Measurements from ENCODE around the gene PHF12. TPM values are rescaled to one million over a fixed set of nuclear protein-coding genes. Genes with fewer than 3 reads are reported as not detected.

Gene PHF12
- total and polyA plus RNA-seq, 2 of the 8 experiments (the other 6 are each of a cell fraction or from before 2014, with no cell fraction given) = 38.8 to 65.7 TPM

- TF ChIP-seq CTBP2 (IDR thresholded peaks at IDR 0.05; ENCODE audit: borderline replicate concordance, insufficient read depth, insufficient read length, low read length) (no peak), CREB1 (IDR thresholded peaks at IDR 0.05) (no peak)
Observed at GRCh38 chr17:28958820-28959455, 7.6 kb upstream of the PHF12 start (continued).
